IMR-90 (cell line): Measurements from ENCODE around the gene TAF4.

Experiments
- CTCF ChIP-seq: conservative IDR thresholded peaks from 2 replicates; pipeline ENCODE4 v1.5.1; 2012; ENCODE audit warnings: mild to moderate bottlenecking, low read depth, low read length, improper control_type of control experiment
- MAFK ChIP-seq: IDR thresholded peaks from 2 replicates; pipeline ENCODE4 v1.6.1; 2012; ENCODE audit warnings: low read depth, low read length, improper control_type of control experiment
- POLR2A ChIP-seq: IDR thresholded peaks from 2 replicates; pipeline ENCODE4 v1.6.1; 2012; ENCODE audit warnings: mild to moderate bottlenecking, low read depth, low read length
- USF2 ChIP-seq: fragments of 150-350 bp; IDR thresholded peaks from 2 replicates; pipeline ENCODE4 v1.6.1; 2017; ENCODE audit warnings: mild to moderate bottlenecking, antibody characterized with exemption, low read length, low read depth

- no peak for TF ChIP-seq POLR2A
- no peak for TF ChIP-seq CTCF
- TF ChIP-seq MAFK = no peak
- no peak for TF ChIP-seq USF2
Measured at GRCh38 chr20:62068997-62069396, 3.3 kb upstream of the TAF4 start.
